Measurements from ENCODE around the gene RBM24.

DNA sequence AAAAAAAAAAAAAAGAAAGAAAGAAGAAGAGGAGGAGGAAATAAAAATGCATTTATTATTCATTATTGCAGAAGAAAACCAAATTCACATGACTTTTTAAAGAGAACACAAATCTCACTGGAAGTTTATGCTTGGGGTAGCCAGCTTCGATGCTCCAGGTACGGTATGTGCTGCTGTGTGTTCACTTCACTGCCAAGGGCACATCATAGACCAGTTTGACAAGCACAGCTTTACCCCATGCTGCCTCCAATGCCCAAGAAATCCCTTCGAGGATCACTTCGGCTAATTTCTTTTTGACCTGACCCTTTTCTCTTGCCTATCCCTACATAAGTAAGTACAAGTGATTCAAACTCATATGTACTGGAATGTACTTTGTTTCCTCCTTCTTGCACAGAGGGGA lies 41.9 kb upstream of the RBM24 start:
- no peak for TF ChIP-seq EP300 (IDR thresholded peaks at IDR 0.05)
- TF ChIP-seq POLR2A (IDR thresholded peaks at IDR 0.05): no peak
- TF ChIP-seq, protein P1, sequence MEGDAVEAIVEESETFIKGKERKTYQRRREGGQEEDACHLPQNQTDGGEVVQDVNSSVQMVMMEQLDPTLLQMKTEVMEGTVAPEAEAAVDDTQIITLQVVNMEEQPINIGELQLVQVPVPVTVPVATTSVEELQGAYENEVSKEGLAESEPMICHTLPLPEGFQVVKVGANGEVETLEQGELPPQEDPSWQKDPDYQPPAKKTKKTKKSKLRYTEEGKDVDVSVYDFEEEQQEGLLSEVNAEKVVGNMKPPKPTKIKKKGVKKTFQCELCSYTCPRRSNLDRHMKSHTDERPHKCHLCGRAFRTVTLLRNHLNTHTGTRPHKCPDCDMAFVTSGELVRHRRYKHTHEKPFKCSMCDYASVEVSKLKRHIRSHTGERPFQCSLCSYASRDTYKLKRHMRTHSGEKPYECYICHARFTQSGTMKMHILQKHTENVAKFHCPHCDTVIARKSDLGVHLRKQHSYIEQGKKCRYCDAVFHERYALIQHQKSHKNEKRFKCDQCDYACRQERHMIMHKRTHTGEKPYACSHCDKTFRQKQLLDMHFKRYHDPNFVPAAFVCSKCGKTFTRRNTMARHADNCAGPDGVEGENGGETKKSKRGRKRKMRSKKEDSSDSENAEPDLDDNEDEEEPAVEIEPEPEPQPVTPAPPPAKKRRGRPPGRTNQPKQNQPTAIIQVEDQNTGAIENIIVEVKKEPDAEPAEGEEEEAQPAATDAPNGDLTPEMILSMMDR (IDR thresholded peaks at IDR 0.05): no peak

Measured in tibial nerve (tissue), 4 donors.